Measurements from ENCODE around the gene CUEDC1. TPM values are rescaled to one million over a fixed set of nuclear protein-coding genes. Genes with fewer than 3 reads are reported as not detected.

The CUEDC1 gene
- total and polyA plus RNA-seq, 9 of the 15 experiments (the other 6 are each of a cell fraction or from before 2014, with no cell fraction given), result 0.20 to 4.1 (median 1.6) TPM; not detected in 1

- TF ChIP-seq ZBTB7A (IDR thresholded peaks at IDR 0.05; ENCODE audit: borderline replicate concordance, control insufficient read depth, low read depth, low read length), result peak; percentile 70; the same call in 1 of the 2 replicates
- peak; percentile 78 for TF ChIP-seq CXXC5 (CRISPR knock-in tag; IDR thresholded peaks at IDR 0.05)
- TF ChIP-seq RBM22 (IDR thresholded peaks at IDR 0.05; ENCODE audit: low read depth, low read length, poor library complexity, severe bottlenecking), result peak; percentile 85
- peak; percentile 50; the same call in 1 of the 2 replicates for TF ChIP-seq ARID1B (IDR thresholded peaks at IDR 0.05)
These were observed 32.5 kb upstream of the CUEDC1 start, which contains the start of gene VEZF1 (continued) for GRCh38 chr17:57987581-57988300.

- POLR2A ChIA-PET, result interaction anchor here (0.5 to 3.0 kb wide), 11 partner anchors 8 to 84 kb away, joined by 3 to 24 read pairs (median 4); partner anchors contain the start of gene SRSF1
- Histone ChIP-seq H3K4me3 (peak overlapping the region; percentile 75), H3K9ac (ENCODE audit: insufficient read depth in 1 of 2, low read depth in 2 of 2, low read length in 2 of 2) (peak overlapping the region; percentile 73 to 96), H4K20me1 (replicated peaks; ENCODE audit: control insufficient read depth, insufficient read depth, low read length) (peaks cover 5% of the 10 kb centered on the region; the same call in 1 of the 2 replicates), H3K9me1 (ENCODE audit: control insufficient read depth, insufficient read depth, low read length) (no peaks in the 10 kb centered on the region), H3K9me3 (replicated peaks; ENCODE audit: control insufficient read depth, insufficient read depth, low read depth, low read length) (no peaks in the 10 kb centered on the region), H3K79me2 (ENCODE audit: control insufficient read depth, insufficient read depth, low read length) (peaks cover 55% of the 10 kb centered on the region), H3K36me3 (ENCODE audit: control insufficient read depth, insufficient read depth, low read length) (peaks cover 33% of the 10 kb centered on the region), H2AFZ (ENCODE audit: low read depth, low read length) (peak overlapping the region; percentile 69), H3K27ac (ENCODE audit: extremely low read depth, low read depth, low read length) (peak overlapping the region; percentile 78), H3K4me1 (replicated peaks in 1 of 2; ENCODE audit: control insufficient read depth in 2 of 2, insufficient read depth in 2 of 2, low read length in 2 of 2) (peaks cover 12 to 35% of the 10 kb centered on the region in 2 experiments; a peak in 3 of 5 replicates), H3K27me3 (ENCODE audit: control insufficient read depth in 2 of 2, insufficient read depth in 2 of 2, low read length in 2 of 2) (no peaks in the 10 kb centered on the region), H3K4me2 (ENCODE audit: insufficient read depth, low read length) (peak overlapping the region; percentile 77)
- CTCF ChIA-PET (ENCODE audit: low intra/inter-chr PET ratio), result interaction anchor here (0.6 kb wide), 2 partner anchors 25 to 1974 kb away, joined by 4 read pairs; no protein-coding TSS in a partner anchor
- intact Hi-C loops (cut with micrococcal nuclease) (no loop called here), in situ Hi-C loops (cut with MboI) (no loop called here)
- under 1% methylated on average over 24 of the region's 38 CpGs for WGBS (ENCODE audit: insufficient coverage, low coverage, missing lambda C conversion rate)
- DNase-seq (ENCODE audit: extremely low read depth in 1 of 4, low spot score in 3 of 4) (peak in 3 of 4 experiments; percentile 28 to 55 (median 39)), FAIRE-seq (peak; percentile 77), ATAC-seq (peak; percentile 10)
- BruUV-seq (replicated peaks), result no TSS peak
- TF ChIP-seq ZNF354B (CRISPR knock-in tag; IDR thresholded peaks at IDR 0.05), result no peak
- no peak for TF ChIP-seq MYC (IDR thresholded peaks at IDR 0.05; ENCODE audit: low read depth, low read length)
- TF ChIP-seq MYC (CRISPR knock-in tag; IDR thresholded peaks at IDR 0.05; ENCODE audit: borderline replicate concordance, low read depth), result no peak
- no peak for TF ChIP-seq ARNT (IDR thresholded peaks at IDR 0.05)
- TF ChIP-seq ATF6 (CRISPR knock-in tag; IDR thresholded peaks at IDR 0.05), result 0 out of 2 replicates have a peak, but pooled peaks have one; percentile 50
- no peak for TF ChIP-seq HSF4 (CRISPR knock-in tag; IDR thresholded peaks at IDR 0.05; ENCODE audit: borderline replicate concordance)
- TF ChIP-seq RBFOX2 (IDR thresholded peaks at IDR 0.05; ENCODE audit: low read depth, low read length), result peak; percentile 14; the same call in 1 of the 2 replicates
- TF ChIP-seq ZNF644 (tag; IDR thresholded peaks at IDR 0.05; ENCODE audit: low read depth), result no peak
- peak; percentile 59; the same call in 1 of the 2 replicates for TF ChIP-seq JUND (IDR thresholded peaks at IDR 0.05; ENCODE audit: borderline replicate concordance, low read depth, low read length)
- TF ChIP-seq JUND (tag; IDR thresholded peaks at IDR 0.05; ENCODE audit: borderline replicate concordance, low read depth, low read length), result peak; percentile 20; the same call in 1 of the 3 replicates
- TF ChIP-seq E2F6 (IDR thresholded peaks at IDR 0.05; ENCODE audit: borderline replicate concordance in 1 of 2, extremely low read depth in 1 of 2, insufficient read depth in 1 of 2, insufficient read length in 1 of 2, low read depth in 1 of 2, low read length in 1 of 2, poor library complexity in 1 of 2, severe bottlenecking in 1 of 2), result no peak
These were observed 31.8 kb upstream of the CUEDC1 start for GRCh38 chr17:57986841-57987580.
